Activated T-helper 1 cell treated with anti-CD3 and anti-CD28 coated beads, Interleukin-12 subunit alpha, Interleukin-12 subunit beta, Interleukin-2, Interleukin-4 antibody, amounts not matched to agents 30 ng/mL and 10 ng/mL and 1 ng/mL, durations not matched to agents 14 hours and 24 hours and 36 hours (primary cell): ENCODE results near the gene SYN1. TPM values are rescaled to one million over a fixed set of nuclear protein-coding genes. Genes with fewer than 3 reads are reported as not detected.
A peak's percentile ranks its signal among the peaks of the same experiment; 100 is the strongest.

Source experiments
- DNase-seq: peaks from one replicate; pipeline ENCODE4 v3.0.0; 2021; ENCODE audit warnings: low spot score
- H3K27ac Mint-ChIP-seq: one replicate; pipeline ENCODE4 v1.8.0; 2021; ENCODE audit warnings: mild to moderate bottlenecking, mixed read lengths
- H3K27me3 Mint-ChIP-seq: one replicate; pipeline ENCODE4 v1.8.0; 2022; ENCODE audit warnings: mild to moderate bottlenecking, moderate library complexity, mixed read lengths; ENCODE audit not compliant: insufficient read depth
- H3K36me3 Mint-ChIP-seq: one replicate; pipeline ENCODE4 v1.8.0; 2021; ENCODE audit warnings: low read depth, mixed read lengths
- H3K4me1 Mint-ChIP-seq: one replicate; pipeline ENCODE4 v1.8.0; 2021; ENCODE audit warnings: low read depth, mixed read lengths
- H3K4me3 Mint-ChIP-seq: one replicate; pipeline ENCODE4 v1.8.0; 2021; ENCODE audit warnings: mild to moderate bottlenecking, moderate library complexity, mixed read lengths
- H3K9me3 Mint-ChIP-seq: one replicate; pipeline ENCODE4 v1.8.0; 2021; ENCODE audit warnings: mixed read lengths
- intact Hi-C: fragments of 100-400 bp; cut with micrococcal nuclease; formaldehyde crosslinking; loops from one replicate; pipeline ENCODE4 v1.15.1; 2024
- total RNA-seq: library from RNA; stranded (reverse); gene quantifications from 2 replicates; pipeline ENCODE4 v1.2.3, GENCODE V29; 2022

The SYN1 gene
- total RNA-seq, 1 donor from 2014 or later: 0.21 TPM

- Mint-ChIP-seq H3K27me3 (peaks cover 5% of the 10 kb centered on the region), H3K27ac (no peak overlapping the region), H3K4me1 (peaks cover 6% of the 10 kb centered on the region), H3K9me3 (no peaks in the 10 kb centered on the region), H3K4me3 (no peak overlapping the region), H3K36me3 (peaks cover 28% of the 10 kb centered on the region)
- intact Hi-C loops: no loop called here
- DNase-seq: no peak
These were observed 46.1 kb downstream of the SYN1 start for GRCh38 chrX:47573341-47574075.

- Mint-ChIP-seq H3K27me3 (peaks cover 2% of the 10 kb centered on the region), H3K4me1 (peaks cover under 1% of the 10 kb centered on the region), H3K4me3 (no peak overlapping the region), H3K36me3 (peaks cover 32% of the 10 kb centered on the region), H3K27ac (no peak overlapping the region), H3K9me3 (no peaks in the 10 kb centered on the region)
- intact Hi-C loops: no loop called here
- DNase-seq: no peak
These were observed 46.8 kb downstream of the SYN1 start for GRCh38 chrX:47572773-47573340.

- DNase-seq: no peak
- Mint-ChIP-seq H3K36me3 (peaks cover 35% of the 10 kb centered on the region), H3K27me3 (peaks cover 2% of the 10 kb centered on the region), H3K27ac (no peak overlapping the region), H3K4me1 (no peaks in the 10 kb centered on the region), H3K9me3 (no peaks in the 10 kb centered on the region), H3K4me3 (no peak overlapping the region)
- intact Hi-C loops: no loop called here
These were observed 47.8 kb downstream of the SYN1 start for GRCh38 chrX:47571896-47572295.

GRCh38 chrX:47571215-47571614 is 48.4 kb downstream of the SYN1 start:
- no peaks in the 10 kb centered on the region for H3K9me3 Mint-ChIP-seq
- no peak for DNase-seq
- H3K36me3 Mint-ChIP-seq: peaks cover 36% of the 10 kb centered on the region
- H3K27ac Mint-ChIP-seq: no peak overlapping the region
- no peak overlapping the region for H3K4me3 Mint-ChIP-seq
- intact Hi-C loops: no loop called here
- H3K4me1 Mint-ChIP-seq: no peaks in the 10 kb centered on the region
- peaks cover 2% of the 10 kb centered on the region for H3K27me3 Mint-ChIP-seq

GRCh38 chrX:47570794-47571193 is 48.9 kb downstream of the SYN1 start:
- Mint-ChIP-seq H3K36me3 (peaks cover 37% of the 10 kb centered on the region), H3K9me3 (no peaks in the 10 kb centered on the region), H3K4me3 (no peak overlapping the region), H3K27ac (no peak overlapping the region), H3K4me1 (no peaks in the 10 kb centered on the region), H3K27me3 (peaks cover 2% of the 10 kb centered on the region)
- DNase-seq: no peak
- intact Hi-C loops: no loop called here

GRCh38 chrX:47568656-47569295 is 50.9 kb downstream of the SYN1 start:
- peaks cover 43% of the 10 kb centered on the region for H3K36me3 Mint-ChIP-seq
- peak; percentile 7 for DNase-seq
- intact Hi-C loops: no loop called here
- H3K4me3 Mint-ChIP-seq: no peak overlapping the region
- H3K9me3 Mint-ChIP-seq: no peaks in the 10 kb centered on the region
- no peak overlapping the region for H3K27ac Mint-ChIP-seq
- peaks cover 8% of the 10 kb centered on the region for H3K4me1 Mint-ChIP-seq
- peaks cover 2% of the 10 kb centered on the region for H3K27me3 Mint-ChIP-seq

- no peak for DNase-seq
- intact Hi-C loops: no loop called here
- H3K4me3 Mint-ChIP-seq: no peak overlapping the region
- H3K27me3 Mint-ChIP-seq: no peaks in the 10 kb centered on the region
- no peaks in the 10 kb centered on the region for H3K9me3 Mint-ChIP-seq
- H3K27ac Mint-ChIP-seq: no peak overlapping the region
- peaks cover 21% of the 10 kb centered on the region for H3K4me1 Mint-ChIP-seq
- H3K36me3 Mint-ChIP-seq: peaks cover 40% of the 10 kb centered on the region
These were observed 52.8 kb downstream of the SYN1 start for GRCh38 chrX:47566841-47567240.

- Mint-ChIP-seq H3K4me3 (no peak overlapping the region), H3K4me1 (peaks cover 33% of the 10 kb centered on the region), H3K9me3 (no peaks in the 10 kb centered on the region), H3K27me3 (no peaks in the 10 kb centered on the region), H3K36me3 (peaks cover 33% of the 10 kb centered on the region), H3K27ac (peak overlapping the region; percentile 70)
- intact Hi-C loops: loop anchor here (5.0 kb wide), 3 partner anchors 58 to 463 kb away; partner anchors contain the start of gene ZNF81
- DNase-seq: no peak
These were observed 55.1 kb downstream of the SYN1 start for GRCh38 chrX:47564438-47565085.

GRCh38 chrX:47563801-47564315 is 55.8 kb downstream of the SYN1 start:
- no peak for DNase-seq
- peaks cover 26% of the 10 kb centered on the region for H3K36me3 Mint-ChIP-seq
- H3K4me3 Mint-ChIP-seq: peak overlapping the region; percentile 37
- no peak overlapping the region for H3K27ac Mint-ChIP-seq
- H3K9me3 Mint-ChIP-seq: no peaks in the 10 kb centered on the region
- H3K4me1 Mint-ChIP-seq: peaks cover 33% of the 10 kb centered on the region
- H3K27me3 Mint-ChIP-seq: no peaks in the 10 kb centered on the region
- intact Hi-C loops: loop anchor here (2.0 to 5.0 kb wide), 4 partner anchors 58 to 463 kb away; partner anchors contain the start of gene ZNF81

- Mint-ChIP-seq H3K36me3 (peaks cover 21% of the 10 kb centered on the region), H3K4me1 (peaks cover 33% of the 10 kb centered on the region), H3K4me3 (peak overlapping the region; percentile 85), H3K27me3 (no peaks in the 10 kb centered on the region), H3K9me3 (no peaks in the 10 kb centered on the region), H3K27ac (peak overlapping the region; percentile 71)
- DNase-seq: peak; percentile 22
- intact Hi-C loops: loop anchor here (1.0 to 5.0 kb wide), 5 partner anchors 60 to 465 kb away; partner anchors contain the start of gene ZNF81
These were observed 56.9 kb downstream of the SYN1 start for GRCh38 chrX:47562615-47563243.

- no peak for DNase-seq
- peak overlapping the region; percentile 92 for H3K4me3 Mint-ChIP-seq
- peaks cover 17% of the 10 kb centered on the region for H3K36me3 Mint-ChIP-seq
- H3K9me3 Mint-ChIP-seq: no peaks in the 10 kb centered on the region
- H3K4me1 Mint-ChIP-seq: peaks cover 33% of the 10 kb centered on the region
- intact Hi-C loops: loop anchor here (1.0 to 5.0 kb wide), 13 partner anchors 21 to 466 kb away; partner anchors contain the start of genes ELK1, TIMP1, UBA1 and USP11
- H3K27ac Mint-ChIP-seq: peak overlapping the region; percentile 99
- no peaks in the 10 kb centered on the region for H3K27me3 Mint-ChIP-seq
These were observed 58.0 kb downstream of the SYN1 start for GRCh38 chrX:47561659-47562151.
